HG02885 (cell line): ENCODE results near the gene SLC25A21.
A peak's percentile ranks its signal among the peaks of the same experiment; 100 is the strongest.

ENCODE experiments used
- ATAC-seq: cut with Tn5 transposase; IDR thresholded peaks from one replicate; pipeline ENCODE4 v1.9.1; 2021; ENCODE audit warnings: mild to moderate bottlenecking; ENCODE audit not compliant: unreplicated experiment, poor library complexity

The SLC25A21 gene

GRCh38 chr14:36684946-36685345 lies 487.5 kb downstream of the SLC25A21 start:
- ATAC-seq = no peak

- ATAC-seq = no peak
These were observed 489.2 kb downstream of the SLC25A21 start for GRCh38 chr14:36683083-36683724.

- ATAC-seq = no peak
These were observed 490.1 kb downstream of the SLC25A21 start for GRCh38 chr14:36682338-36682737.

GRCh38 chr14:36676236-36676635 lies 496.2 kb downstream of the SLC25A21 start:
- ATAC-seq = no peak

GRCh38 chr14:36675581-36675980 lies 496.8 kb downstream of the SLC25A21 start:
- no peak for ATAC-seq

GRCh38 chr14:36674659-36675058 lies 497.7 kb downstream of the SLC25A21 start:
- ATAC-seq = no peak

- ATAC-seq = no peak
These were observed 500.3 kb downstream of the SLC25A21 start for GRCh38 chr14:36672095-36672494.

- no peak for ATAC-seq
These were observed 501.3 kb downstream of the SLC25A21 start for GRCh38 chr14:36671149-36671548.

- ATAC-seq = no peak
These were observed 504.7 kb downstream of the SLC25A21 start for GRCh38 chr14:36667679-36668078.

GRCh38 chr14:36666416-36667206 lies 505.8 kb downstream of the SLC25A21 start:
- no peak for ATAC-seq

GRCh38 chr14:36665887-36666415 lies 506.5 kb downstream of the SLC25A21 start:
- ATAC-seq = no peak

- no peak for ATAC-seq
These were observed 507.8 kb downstream of the SLC25A21 start for GRCh38 chr14:36664322-36665193.

GRCh38 chr14:36663404-36664321 lies 508.7 kb downstream of the SLC25A21 start:
- ATAC-seq = no peak

- no peak for ATAC-seq
These were observed 509.6 kb downstream of the SLC25A21 start for GRCh38 chr14:36662543-36663403.

GRCh38 chr14:36662258-36662542 lies 510.2 kb downstream of the SLC25A21 start:
- no peak for ATAC-seq

- ATAC-seq = peak; percentile 53
These were observed 510.7 kb downstream of the SLC25A21 start, which contains the start of gene PAX9 for GRCh38 chr14:36661506-36662257. PAX9 (plus strand) TSS chr14:36661860; CDS start chr14:36662090, 230 bp downstream.

- no peak for ATAC-seq
These were observed 511.5 kb downstream of the SLC25A21 start for GRCh38 chr14:36660736-36661505.
